ENCODE results near the gene NELFB.

GRCh38 chr9:137234055-137234697, 21.0 kb upstream of the NELFB start:
- TF ChIP-seq CTCF (IDR thresholded peaks at IDR 0.05; ENCODE audit: poor library complexity, severe bottlenecking) = no peak
- TF ChIP-seq REST (IDR thresholded peaks at IDR 0.05; ENCODE audit: borderline replicate concordance) = no peak
- no peak for TF ChIP-seq POLR2AphosphoS5 (IDR thresholded peaks at IDR 0.05)
- no peak for TF ChIP-seq EZH2 (IDR thresholded peaks at IDR 0.05; ENCODE audit: borderline replicate concordance, insufficient read depth, low read length, poor library complexity, severe bottlenecking)
- no peak for TF ChIP-seq SMC3 (conservative IDR thresholded peaks at IDR 0.05; ENCODE audit: poor library complexity)
- TF ChIP-seq RAD21 (conservative IDR thresholded peaks at IDR 0.05) = no peak
- no peak for TF ChIP-seq MXI1 (conservative IDR thresholded peaks at IDR 0.05; ENCODE audit: poor library complexity, severe bottlenecking)
